Measurements from ENCODE around the gene BCL7A. TPM values are rescaled to one million over a fixed set of nuclear protein-coding genes. Genes with fewer than 3 reads are reported as not detected.
"Not testable (repeated sequence)": the region's sequence is repeated elsewhere in the genome, so short reads cannot be mapped to it uniquely, and the experiment has no call there.

Gene BCL7A
- total RNA-seq, 1 donor, result 12.2 TPM

- H3K4me3 ChIP-seq (ENCODE audit: low read depth, low read length), result no peak overlapping the region
- no peak for TF ChIP-seq CTCF (IDR thresholded peaks at IDR 0.05; ENCODE audit: insufficient read depth, low read length)
- DNase-seq (ENCODE audit: low read depth), result no peak
Measured at GRCh38 chr12:122054842-122055520, 33.3 kb downstream of the BCL7A start.

- not testable (repeated sequence) for H3K4me3 ChIP-seq (ENCODE audit: low read depth, low read length)
Measured at GRCh38 chr12:122056406-122056805, 34.7 kb downstream of the BCL7A start.

DNA sequence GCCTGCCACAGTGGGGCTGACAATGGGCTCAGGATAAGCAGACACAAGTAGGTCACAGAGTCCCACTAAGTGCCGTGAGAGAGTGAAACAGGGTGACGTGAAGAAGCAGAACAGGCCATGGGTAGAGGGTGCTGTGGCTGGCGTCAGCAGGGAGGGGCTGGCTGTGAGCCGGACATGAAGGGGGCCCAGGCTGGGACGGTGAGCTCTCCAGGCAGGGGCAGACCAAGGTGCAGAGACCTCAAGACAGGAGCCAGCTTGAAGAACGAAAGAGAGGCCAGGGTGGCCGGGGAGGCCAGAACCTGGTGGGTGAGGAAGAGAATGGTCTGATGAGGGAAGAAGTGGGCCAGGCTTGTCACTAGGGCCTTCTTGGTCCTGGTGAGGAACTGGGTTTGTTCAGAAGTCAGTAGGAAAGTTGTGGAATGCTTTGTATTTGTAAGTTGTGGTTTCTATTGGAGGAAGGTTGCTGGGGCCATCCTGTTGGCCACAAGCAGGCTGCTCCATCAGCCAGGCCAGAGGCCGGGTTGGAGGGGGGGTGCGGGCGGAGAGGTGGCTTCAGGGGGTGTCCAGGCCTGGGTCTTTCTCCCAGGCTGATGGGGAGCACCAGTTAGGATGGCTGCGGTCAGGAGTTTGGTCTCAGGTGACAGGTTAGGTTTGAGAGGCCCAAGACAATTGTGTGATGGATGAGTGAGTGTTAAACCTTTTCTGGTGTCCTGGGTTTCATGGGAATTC lies 35.5 kb downstream of the BCL7A start:
- no peak for DNase-seq (ENCODE audit: low read depth)
- TF ChIP-seq CTCF (IDR thresholded peaks at IDR 0.05; ENCODE audit: insufficient read depth, low read length), result no peak
- no peak overlapping the region for H3K4me3 ChIP-seq (ENCODE audit: low read depth, low read length)

More at GRCh38 chr12:122056406-122056805, 34.7 kb downstream of the BCL7A start:
- not testable (repeated sequence) for DNase-seq (ENCODE audit: low read depth)

DNA sequence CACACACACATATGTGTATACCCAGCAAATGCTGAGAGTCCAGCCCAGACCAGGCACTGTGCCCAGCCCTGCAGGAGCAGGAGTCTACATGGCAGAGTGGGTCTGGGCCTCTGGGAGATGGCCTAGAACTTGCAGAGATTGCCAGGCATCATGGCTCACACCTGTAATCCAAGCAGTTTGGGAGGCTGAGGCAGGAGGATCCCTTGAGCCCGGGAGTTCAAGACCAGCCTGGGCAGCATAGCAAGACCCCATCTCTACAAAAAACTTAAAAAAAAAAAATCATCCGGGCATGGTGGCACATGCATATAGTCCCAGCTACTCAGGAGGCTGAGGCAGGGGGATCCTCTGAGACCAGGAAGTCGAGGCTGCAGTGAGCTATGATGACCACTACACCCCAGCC lies 36.1 kb downstream of the BCL7A start:
- no peak for DNase-seq (ENCODE audit: low read depth)
- no peak for TF ChIP-seq CTCF (IDR thresholded peaks at IDR 0.05; ENCODE audit: insufficient read depth, low read length)

GRCh38 chr12:122058549-122059149 lies 37.0 kb downstream of the BCL7A start:
- TF ChIP-seq CTCF (IDR thresholded peaks at IDR 0.05; ENCODE audit: insufficient read depth, low read length), result no peak
- no peak for DNase-seq (ENCODE audit: low read depth)
- no peak overlapping the region for H3K4me3 ChIP-seq (ENCODE audit: low read depth, low read length)

More for the DNA sequence above, 36.1 kb downstream of the BCL7A start:
- no peak overlapping the region for H3K4me3 ChIP-seq (ENCODE audit: low read depth, low read length)

GRCh38 chr12:122059203-122059960 lies 37.7 kb downstream of the BCL7A start:
- no peak overlapping the region for H3K4me3 ChIP-seq (ENCODE audit: low read depth, low read length)
- no peak for DNase-seq (ENCODE audit: low read depth)
- TF ChIP-seq CTCF (IDR thresholded peaks at IDR 0.05; ENCODE audit: insufficient read depth, low read length), result no peak
